PC-3 (cell line): ENCODE results near the gene SLC47A2. TPM values are rescaled to one million over a fixed set of nuclear protein-coding genes. Genes with fewer than 3 reads are reported as not detected.

Experiments used
- ATAC-seq: fragments of 200-7000 bp; cut with Tn5 transposase; 2 replicates; pipeline ENCODE4 v1.9.1; 2020; ENCODE audit warnings: mild to moderate bottlenecking, moderate library complexity
- BruUV-seq: library from RNA; stranded (reverse); fragments of 400-500 nt; replicated peaks from 2 replicates; lab custom pipeline; 2021; lab: Mats Ljungman, UMichigan
- CTCF ChIA-PET: fragments of 300-600 bp; sonication (Branson Sonifier 250); formaldehyde crosslinking; loops from one replicate; lab custom pipeline; 2022; ENCODE audit warnings: antibody characterized with exemption; lab: Charles Lee
- POLR2A ChIA-PET: fragments of 300-600 bp; sonication (Branson Sonifier 250); formaldehyde crosslinking; loops from one replicate; lab custom pipeline; 2022; ENCODE audit warnings: antibody characterized with exemption; ENCODE audit not compliant: unreplicated experiment; lab: Charles Lee
- DNase-seq: peaks from one replicate; pipeline ENCODE4 v3.0.0-alpha.2; 2015
- H2AFZ ChIP-seq: fragments of 300-600 bp; sonication (generic); 2 replicates; pipeline ENCODE4 v1.6.0; 2016; ENCODE audit warnings: antibody characterized with exemption, low read length
- H3F3A ChIP-seq: fragments of 300-600 bp; sonication (generic); one replicate; pipeline ENCODE4 v1.6.0; 2017; ENCODE audit warnings: antibody characterized with exemption, low read length, control low read depth, mild to moderate bottlenecking; ENCODE audit not compliant: unreplicated experiment
- H3K27ac ChIP-seq: fragments of 300-600 bp; sonication (generic); 2 replicates; pipeline ENCODE4 v1.5.1; 2016; ENCODE audit warnings: mild to moderate bottlenecking, low read length
- H3K27me3 ChIP-seq: fragments of 300-600 bp; sonication (generic); 2 replicates; pipeline ENCODE4 v1.6.1; 2016; ENCODE audit warnings: low read length, mixed read lengths
- H3K36me3 ChIP-seq: fragments of 300-600 bp; sonication (generic); 2 replicates; pipeline ENCODE4 v1.6.1; 2016; ENCODE audit warnings: low read depth, mixed run types, low read length, mixed read lengths
- H3K4me1 ChIP-seq: fragments of 300-600 bp; sonication (generic); 2 replicates; pipeline ENCODE4 v1.5.1; 2016; ENCODE audit warnings: low read length; ENCODE audit not compliant: insufficient read depth
- H3K4me2 ChIP-seq: fragments of 300-600 bp; sonication (generic); 2 replicates; pipeline ENCODE4 v1.6.0; 2016; ENCODE audit warnings: low read length
- H3K4me3 ChIP-seq: fragments of 300-600 bp; sonication (generic); 2 replicates; pipeline ENCODE4 v1.5.1; 2016; ENCODE audit warnings: mild to moderate bottlenecking, low read length, mixed read lengths
- H3K79me2 ChIP-seq: fragments of 300-600 bp; sonication (generic); 2 replicates; pipeline ENCODE4 v1.6.1; 2017; ENCODE audit warnings: low read length, mixed read lengths
- H3K9ac ChIP-seq: fragments of 300-600 bp; sonication (generic); 2 replicates; pipeline ENCODE4 v1.6.0; 2016; ENCODE audit warnings: mild to moderate bottlenecking, low read length
- H3K9me2 ChIP-seq: fragments of 300-600 bp; sonication (generic); replicated peaks from 2 replicates; pipeline ENCODE4 v1.6.1; 2016; ENCODE audit warnings: mixed run types, low read length, mixed read lengths
- H3K9me3 ChIP-seq: fragments of 300-600 bp; sonication (generic); 2 replicates; pipeline ENCODE4 v1.6.1; 2016; ENCODE audit warnings: low read length, mixed read lengths
- H4K20me1 ChIP-seq: fragments of 300-600 bp; sonication (generic); 2 replicates; pipeline ENCODE4 v1.6.1; 2016; ENCODE audit warnings: low read length, mixed read lengths
- CTCF ChIP-seq: fragments of 300-600 bp; sonication (generic); conservative IDR thresholded peaks from 2 replicates; pipeline ENCODE4 v1.5.1; 2017; ENCODE audit warnings: antibody characterized with exemption, low read depth, mild to moderate bottlenecking, low read length
- EZH2 ChIP-seq: fragments of 300-600 bp; sonication (generic); IDR thresholded peaks from one replicate; pipeline ENCODE4 v1.6.1; 2017; ENCODE audit warnings: antibody characterized with exemption, mild to moderate bottlenecking, low read length; ENCODE audit not compliant: unreplicated experiment
- EZH2phosphoT487 ChIP-seq: fragments of 300-600 bp; sonication (generic); IDR thresholded peaks from 2 replicates; pipeline ENCODE4 v1.6.1; 2018; ENCODE audit warnings: mild to moderate bottlenecking, antibody characterized with exemption, low read length, borderline replicate concordance
- intact Hi-C: fragments of 100-400 bp; cut with micrococcal nuclease; formaldehyde crosslinking; loops from 2 replicates; pipeline ENCODE4 v1.9.0; 2023
- total RNA-seq: library from RNA; depleted of rRNA; stranded (reverse); fragments of >200 nt; gene quantifications from 2 replicates; pipeline ENCODE4 v1.2.3, GENCODE V29; 2014

The SLC47A2 gene
- total RNA-seq, 1 experiment from 2014 or later: not detected

- no peak overlapping the region for H3K9ac ChIP-seq
- no peak overlapping the region for H3K4me3 ChIP-seq
- H3K4me1 ChIP-seq: peaks cover 8% of the 10 kb centered on the region; the same call in 1 of the 2 replicates
- no peaks in the 10 kb centered on the region for H4K20me1 ChIP-seq
- ChIA-PET CTCF (no interaction called here), POLR2A (no interaction called here)
- H3K27me3 ChIP-seq: no peaks in the 10 kb centered on the region
- BruUV-seq: no TSS peak
- no peaks in the 10 kb centered on the region for H3K79me2 ChIP-seq
- no peak overlapping the region for H2AFZ ChIP-seq
- no peaks in the 10 kb centered on the region for H3K9me3 ChIP-seq
- H3F3A ChIP-seq: no peaks in the 10 kb centered on the region
- H3K27ac ChIP-seq: no peak overlapping the region
- no peak for TF ChIP-seq EZH2
- ATAC-seq: no peak
- intact Hi-C loops: no loop called here
- H3K36me3 ChIP-seq: no peaks in the 10 kb centered on the region
- DNase-seq: no peak
- no peak overlapping the region for H3K4me2 ChIP-seq
- H3K9me2 ChIP-seq: no peaks in the 10 kb centered on the region
These were observed 13.5 kb upstream of the SLC47A2 start for GRCh38 chr17:19729900-19730299.

- Histone ChIP-seq H3K36me3 (no peaks in the 10 kb centered on the region), H3F3A (no peaks in the 10 kb centered on the region), H3K9ac (no peak overlapping the region), H3K4me1 (peaks cover 15% of the 10 kb centered on the region), H3K9me3 (no peaks in the 10 kb centered on the region), H3K4me3 (no peak overlapping the region), H3K27me3 (no peaks in the 10 kb centered on the region), H2AFZ (0 out of 2 replicates have a peak overlapping the region, but pooled peaks have one; percentile 10), H3K27ac (no peak overlapping the region), H3K79me2 (no peaks in the 10 kb centered on the region), H3K9me2 (no peaks in the 10 kb centered on the region), H3K4me2 (no peak overlapping the region), H4K20me1 (no peaks in the 10 kb centered on the region)
- intact Hi-C loops: no loop called here
- DNase-seq: peak; percentile 59
- TF ChIP-seq CTCF (no peak), EZH2phosphoT487 (no peak), EZH2 (no peak)
- CTCF ChIA-PET: no interaction called here
- POLR2A ChIA-PET: no interaction called here
- no TSS peak for BruUV-seq
- ATAC-seq: peak; percentile 45
These were observed 11.7 kb upstream of the SLC47A2 start for GRCh38 chr17:19728084-19728495.

- no peaks in the 10 kb centered on the region for H4K20me1 ChIP-seq
- CTCF ChIA-PET: no interaction called here
- no peaks in the 10 kb centered on the region for H3K27me3 ChIP-seq
- DNase-seq (no peak), ATAC-seq (peak; percentile 20; the same call in 1 of the 2 replicates)
- intact Hi-C loops: no loop called here
- H3K27ac ChIP-seq: no peak overlapping the region
- H3K4me2 ChIP-seq: no peak overlapping the region
- no peaks in the 10 kb centered on the region for H3K36me3 ChIP-seq
- H3F3A ChIP-seq: no peaks in the 10 kb centered on the region
- TF ChIP-seq CTCF (no peak), EZH2phosphoT487 (no peak), EZH2 (no peak)
- no peak overlapping the region for H3K4me3 ChIP-seq
- POLR2A ChIA-PET: no interaction called here
- no peaks in the 10 kb centered on the region for H3K9me3 ChIP-seq
- H3K9ac ChIP-seq: no peak overlapping the region
- BruUV-seq: no TSS peak
- 0 out of 2 replicates have a peak overlapping the region, but pooled peaks have one; percentile 10 for H2AFZ ChIP-seq
- no peaks in the 10 kb centered on the region for H3K79me2 ChIP-seq
- H3K9me2 ChIP-seq: no peaks in the 10 kb centered on the region
- H3K4me1 ChIP-seq: peaks cover 15% of the 10 kb centered on the region
These were observed 11.2 kb upstream of the SLC47A2 start for GRCh38 chr17:19727501-19728078.
